ENCODE results near the gene USP53. TPM values are rescaled to one million over a fixed set of nuclear protein-coding genes. Genes with fewer than 3 reads are reported as not detected.

Gene USP53
- polyA plus RNA-seq, 1 of the 3 experiments (the other 2 are of a cell fraction): 8.1 TPM

- Histone ChIP-seq H3K9me3 (no peaks in the 10 kb centered on the region), H3K4me2 (peak overlapping the region; percentile 75), H3K4me1 (ENCODE audit: control insufficient read depth in 1 of 2, insufficient read depth in 2 of 2, low read depth in 1 of 2, low read length in 1 of 2) (peaks cover 0 to 7% of the 10 kb centered on the region in 2 experiments; a peak in 2 of 4 replicates), H3K27me3 (ENCODE audit: insufficient read depth) (no peaks in the 10 kb centered on the region), H3K27ac (ENCODE audit: low read depth in 2 of 2, low read length in 1 of 2) (peak overlapping the region; percentile 54 to 91; a peak in 3 of 4 replicates), H3K4me3 (ENCODE audit: low read depth in 2 of 2, low read length in 1 of 2) (peak overlapping the region; percentile 82 to 87), H4K20me1 (ENCODE audit: insufficient read depth) (no peaks in the 10 kb centered on the region), H3K9me2 (no peaks in the 10 kb centered on the region), H3K36me3 (replicated peaks in 1 of 2; ENCODE audit: control insufficient read depth in 1 of 2, insufficient read depth in 2 of 2, low read length in 1 of 2) (peaks cover 36 to 40% of the 10 kb centered on the region in 2 experiments), H3K79me2 (ENCODE audit: insufficient read depth) (peaks cover 38% of the 10 kb centered on the region), H3F3A (replicated peaks; ENCODE audit: insufficient read depth) (peaks cover 18% of the 10 kb centered on the region), H3K9ac (peak overlapping the region; percentile 83), H2AFZ (ENCODE audit: low read depth) (no peak overlapping the region)
- ChIA-PET CTCF (interaction anchor here (1.2 to 2.5 kb wide), 6 partner anchors 13 to 326 kb away, joined by 3 to 16 read pairs (median 4); no protein-coding TSS in a partner anchor), POLR2A (interaction anchor here (1.2 kb wide), 1 partner anchor 9 kb away, joined by 3 read pairs; no protein-coding TSS in a partner anchor)
- WGBS (ENCODE audit: low lambda C conversion rate): 8% methylated on average over 2 of the region's 2 CpGs
- TF ChIP-seq EZH2phosphoT487 (IDR thresholded peaks at IDR 0.05; ENCODE audit: borderline replicate concordance, low read depth) (no peak), RAD21 (IDR thresholded peaks at IDR 0.05; ENCODE audit: low read length) (no peak), PBX3 (IDR thresholded peaks at IDR 0.05) (no peak), MAX (IDR thresholded peaks at IDR 0.05; ENCODE audit: low read depth) (no peak), YY1 (IDR thresholded peaks at IDR 0.05; ENCODE audit: low read depth) (no peak), POLR2AphosphoS5 (IDR thresholded peaks at IDR 0.05; ENCODE audit: low read depth, low read length) (0 out of 2 replicates have a peak, but pooled peaks have one; percentile 11)
- no peak for DNase-seq
These were observed 86.8 kb downstream of the USP53 start for GRCh38 chr4:119299260-119299671.

- Histone ChIP-seq H3K27me3 (ENCODE audit: insufficient read depth) (no peaks in the 10 kb centered on the region), H3K9me2 (no peaks in the 10 kb centered on the region), H3K4me3 (ENCODE audit: low read depth in 2 of 2, low read length in 1 of 2) (peak overlapping the region; percentile 82 to 87), H2AFZ (ENCODE audit: low read depth) (peak overlapping the region; percentile 98), H4K20me1 (ENCODE audit: insufficient read depth) (no peaks in the 10 kb centered on the region), H3F3A (replicated peaks; ENCODE audit: insufficient read depth) (peaks cover 14% of the 10 kb centered on the region), H3K79me2 (ENCODE audit: insufficient read depth) (peaks cover 38% of the 10 kb centered on the region), H3K9me3 (no peaks in the 10 kb centered on the region), H3K4me1 (ENCODE audit: control insufficient read depth in 1 of 2, insufficient read depth in 2 of 2, low read depth in 1 of 2, low read length in 1 of 2) (peaks cover 0 to 7% of the 10 kb centered on the region in 2 experiments; a peak in 2 of 4 replicates), H3K4me2 (peak overlapping the region; percentile 75), H3K36me3 (replicated peaks in 1 of 2; ENCODE audit: control insufficient read depth in 1 of 2, insufficient read depth in 2 of 2, low read length in 1 of 2) (peaks cover 33 to 37% of the 10 kb centered on the region in 2 experiments), H3K27ac (ENCODE audit: low read depth in 2 of 2, low read length in 1 of 2) (peak overlapping the region; percentile 91 to 95), H3K9ac (peak overlapping the region; percentile 83)
- DNase-seq: no peak
- ChIA-PET CTCF (interaction anchor here (0.9 to 2.5 kb wide), 7 partner anchors 13 to 326 kb away, joined by 3 to 16 read pairs (median 4); no protein-coding TSS in a partner anchor), POLR2A (interaction anchor here (0.6 to 1.2 kb wide), 2 partner anchors 10 to 55 kb away, joined by 3 to 4 read pairs; no protein-coding TSS in a partner anchor)
- 0% methylated on average over 9 of the region's 9 CpGs for WGBS (ENCODE audit: low lambda C conversion rate)
- TF ChIP-seq CHD2 (IDR thresholded peaks at IDR 0.05; ENCODE audit: low read length, partially characterized antibody): no peak
- no peak for TF ChIP-seq EP300 (IDR thresholded peaks at IDR 0.05; ENCODE audit: borderline replicate concordance in 1 of 2, low read depth in 1 of 2, low read length in 1 of 2)
- no peak for TF ChIP-seq REST (IDR thresholded peaks at IDR 0.05; ENCODE audit: low read depth, low read length)
- no peak for TF ChIP-seq PBX3 (IDR thresholded peaks at IDR 0.05)
- no peak for TF ChIP-seq CTCF (IDR thresholded peaks at IDR 0.05)
- no peak for TF ChIP-seq MAX (IDR thresholded peaks at IDR 0.05; ENCODE audit: low read depth)
- no peak for TF ChIP-seq TAF1 (IDR thresholded peaks at IDR 0.05; ENCODE audit: borderline replicate concordance, low read depth, low read length)
- no peak for TF ChIP-seq GATA2 (CRISPR knock-in tag; IDR thresholded peaks at IDR 0.05)
- TF ChIP-seq EZH2phosphoT487 (IDR thresholded peaks at IDR 0.05; ENCODE audit: borderline replicate concordance, low read depth): no peak
- TF ChIP-seq ZBTB33 (IDR thresholded peaks at IDR 0.05; ENCODE audit: borderline replicate concordance, low read depth): no peak
- TF ChIP-seq RCOR1 (IDR thresholded peaks at IDR 0.05; ENCODE audit: low read length): no peak
These were observed 87.2 kb downstream of the USP53 start for GRCh38 chr4:119299741-119300100.

Measured in SK-N-SH (cell line).